Left renal cortex interstitium (tissue), 4 donors: Measurements from ENCODE around the gene ITSN2. TPM values are rescaled to one million over a fixed set of nuclear protein-coding genes. Genes with fewer than 3 reads are reported as not detected.
A peak's percentile ranks its signal among the peaks of the same experiment; 100 is the strongest.
"Not testable (repeated sequence)": the region's sequence is repeated elsewhere in the genome, so short reads cannot be mapped to it uniquely, and the experiment has no call there.

Experiments
- DNase-seq, 4 donors: peaks; one replicate each; pipeline ENCODE4 v3.0.0-alpha.2; 2013; ENCODE audit warnings: low read depth in 4 of 4, low spot score in 2 of 4, missing footprints in 1 of 4
- polyA plus RNA-seq, 4 donors: library from polyadenylated mRNA; unstranded; fragments of 120-200 nt; gene quantifications; one replicate each; pipeline ENCODE4 v1.2.1, GENCODE V29; 2013; ENCODE audit not compliant: insufficient read length in 4 of 4

ITSN2 gene
- polyA plus RNA-seq, 4 donors, result 21.7 to 32.5 (median 28.5) TPM

- DNase-seq, result no peak
Observed at GRCh38 chr2:24365051-24365450, 4.7 kb upstream of the ITSN2 start.

- no peak for DNase-seq
Observed at GRCh38 chr2:24363301-24363700, 3.0 kb upstream of the ITSN2 start.

GRCh38 chr2:24362253-24362652, 1.9 kb upstream of the ITSN2 start:
- no peak for DNase-seq

GRCh38 chr2:24360963-24361330, 611 bp upstream of the ITSN2 start:
- DNase-seq, result no peak

- peak in 2 of 4 donors; percentile 15 to 31 for DNase-seq
Observed at GRCh38 chr2:24359129-24360049, 947 bp downstream of the ITSN2 start.

GRCh38 chr2:24357767-24358166, 2.6 kb downstream of the ITSN2 start:
- DNase-seq, result not testable (repeated sequence)

- not testable (repeated sequence) for DNase-seq
Observed at GRCh38 chr2:24357115-24357514, 3.2 kb downstream of the ITSN2 start.

GRCh38 chr2:24354957-24355356, 5.4 kb downstream of the ITSN2 start:
- DNase-seq, result no peak

GRCh38 chr2:24354395-24354794, 5.9 kb downstream of the ITSN2 start:
- DNase-seq, result no peak

GRCh38 chr2:24353973-24354372, 6.4 kb downstream of the ITSN2 start:
- DNase-seq, result no peak

GRCh38 chr2:24353364-24353763, 7.0 kb downstream of the ITSN2 start:
- no peak for DNase-seq

GRCh38 chr2:24352664-24353063, 7.7 kb downstream of the ITSN2 start:
- DNase-seq, result no peak

GRCh38 chr2:24351981-24352380, 8.4 kb downstream of the ITSN2 start:
- no peak for DNase-seq

GRCh38 chr2:24351627-24351938, 8.8 kb downstream of the ITSN2 start:
- DNase-seq, result no peak

GRCh38 chr2:24350826-24351626, 9.3 kb downstream of the ITSN2 start:
- DNase-seq, result no peak

GRCh38 chr2:24349097-24349496, 11.2 kb downstream of the ITSN2 start:
- DNase-seq, result no peak

GRCh38 chr2:24345937-24346336, 14.4 kb downstream of the ITSN2 start:
- DNase-seq, result no peak

- DNase-seq, result no peak
Observed at GRCh38 chr2:24343225-24343882, 17.0 kb downstream of the ITSN2 start.

- DNase-seq, result no peak
Observed at GRCh38 chr2:24342110-24342910, 18.0 kb downstream of the ITSN2 start.

GRCh38 chr2:24339856-24340262, 20.5 kb downstream of the ITSN2 start:
- DNase-seq, result no peak
